Measurements from ENCODE around the gene MT1H. TPM values are rescaled to one million over a fixed set of nuclear protein-coding genes. Genes with fewer than 3 reads are reported as not detected.

The MT1H gene
- total RNA-seq, 1 experiment from 2014 or later, result not detected

DNA sequence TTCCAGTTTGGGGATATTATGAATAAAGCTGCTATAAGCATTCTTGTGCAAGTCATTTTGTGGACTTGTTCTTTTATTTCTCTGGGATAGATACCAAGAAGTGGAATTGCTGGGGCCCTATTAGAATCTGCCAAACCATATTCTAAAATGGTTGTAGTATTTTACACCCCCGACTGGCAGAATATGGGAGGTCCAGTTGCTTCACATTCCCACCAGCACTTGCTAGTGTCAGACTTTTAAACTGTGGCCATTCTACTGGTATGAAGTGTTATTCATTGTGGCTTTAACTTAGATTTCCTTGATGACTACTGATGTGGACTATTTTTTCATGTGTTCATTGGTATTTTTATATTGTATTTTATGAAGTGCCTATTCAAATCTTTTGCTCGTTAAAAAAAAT lies 42.2 kb downstream of the MT1H start:
- RAD21 ChIA-PET (ENCODE audit: low non-redundant PET in 1 of 2, low total read pairs in 2 of 2, uncharacterized antibody in 2 of 2, unreplicated experiment in 2 of 2), result no interaction called here

DNA sequence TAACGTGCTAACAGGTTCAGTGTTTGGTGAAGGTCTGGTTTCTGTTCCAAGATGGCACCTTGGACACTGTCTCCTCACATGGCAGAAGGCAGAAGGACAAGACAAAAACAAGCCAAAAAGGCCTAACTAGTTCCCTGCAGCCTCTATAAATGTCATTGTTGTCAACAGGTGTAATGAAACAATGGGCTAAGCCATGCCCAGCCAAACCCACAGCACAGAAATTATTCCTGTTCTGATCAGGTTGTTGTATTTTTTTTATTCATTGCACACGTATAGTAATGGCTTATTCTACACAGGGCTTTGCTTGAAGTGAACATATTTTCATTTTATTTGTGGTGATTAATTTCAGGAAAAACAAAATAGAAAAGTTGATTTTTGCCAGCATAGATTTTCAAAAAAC lies 44.2 kb downstream of the MT1H start:
- Histone ChIP-seq H3K27ac (ENCODE audit: low read depth, low read length) (no peak overlapping the region), H3K9me3 (ENCODE audit: control insufficient read depth in 1 of 2, insufficient read depth in 1 of 2, low read depth in 1 of 2, low read length in 2 of 2) (no peaks in the 10 kb centered on the region), H4K20me1 (ENCODE audit: insufficient read depth) (no peaks in the 10 kb centered on the region), H3K4me1 (ENCODE audit: control insufficient read depth in 1 of 2, insufficient read depth in 2 of 2, low read length in 2 of 2) (no peaks in the 10 kb centered on the region), H3K4me2 (ENCODE audit: low read length) (no peak overlapping the region), H3K9ac (ENCODE audit: low read length) (no peak overlapping the region), H3K36me3 (ENCODE audit: control insufficient read depth in 1 of 2, insufficient read depth in 2 of 2, low read length in 2 of 2) (no peaks in the 10 kb centered on the region), H3K9me2 (ENCODE audit: insufficient read depth) (no peaks in the 10 kb centered on the region), H3K4me3 (replicated peaks in 1 of 2; ENCODE audit: low read depth in 1 of 2, low read length in 2 of 2) (no peak overlapping the region), H3K79me2 (ENCODE audit: insufficient read depth, low read length) (no peaks in the 10 kb centered on the region), H3K27me3 (ENCODE audit: insufficient read depth, low read length) (no peaks in the 10 kb centered on the region), H2AFZ (ENCODE audit: low read depth, low read length, poor library complexity, severe bottlenecking) (no peak overlapping the region)
- ChIA-PET POLR2A (no interaction called here), RAD21 (ENCODE audit: low non-redundant PET in 1 of 2, low total read pairs in 2 of 2, uncharacterized antibody in 2 of 2, unreplicated experiment in 2 of 2) (interaction anchor here in 1 of 2 experiments (0.7 kb wide), 1 partner anchor 12 kb away, joined by 3 read pairs; no protein-coding TSS in a partner anchor), CTCF (no interaction called here)
- ATAC-seq (no peak), DNase-seq (ENCODE audit: low read depth, low spot score) (no peak)
- intact Hi-C loops (cut with micrococcal nuclease), result no loop called here
- BruUV-seq (replicated peaks), result no TSS peak
- no peak for TF ChIP-seq SRF (IDR thresholded peaks at IDR 0.05; ENCODE audit: low read depth)
- no peak for TF ChIP-seq EZH2phosphoT487 (IDR thresholded peaks at IDR 0.05; ENCODE audit: borderline replicate concordance)
- TF ChIP-seq JUND (IDR thresholded peaks at IDR 0.05), result no peak
- no peak for TF ChIP-seq EGR1 (IDR thresholded peaks at IDR 0.05; ENCODE audit: low read depth)
- no peak for TF ChIP-seq TCF7L2 (IDR thresholded peaks at IDR 0.05; ENCODE audit: borderline replicate concordance, extremely low read depth, insufficient read depth, insufficient read length)
- TF ChIP-seq POLR2A (IDR thresholded peaks at IDR 0.05; ENCODE audit: borderline replicate concordance, extremely low read depth, insufficient read depth, insufficient read length), result no peak
- no peak for TF ChIP-seq YY1 (IDR thresholded peaks at IDR 0.05; ENCODE audit: extremely low read depth, insufficient replicate concordance, low read depth, low read length)
- TF ChIP-seq, protein P1, sequence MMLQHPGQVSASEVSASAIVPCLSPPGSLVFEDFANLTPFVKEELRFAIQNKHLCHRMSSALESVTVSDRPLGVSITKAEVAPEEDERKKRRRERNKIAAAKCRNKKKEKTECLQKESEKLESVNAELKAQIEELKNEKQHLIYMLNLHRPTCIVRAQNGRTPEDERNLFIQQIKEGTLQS (IDR thresholded peaks at IDR 0.05), result no peak
- no peak for TF ChIP-seq ZNF274 (IDR thresholded peaks at IDR 0.05; ENCODE audit: low read depth, low read length)
- no peak for TF ChIP-seq FOSL1 (IDR thresholded peaks at IDR 0.05; ENCODE audit: low read depth)
- TF ChIP-seq CEBPB (IDR thresholded peaks at IDR 0.05; ENCODE audit: low read depth), result no peak
- no peak for TF ChIP-seq SIN3A (IDR thresholded peaks at IDR 0.05; ENCODE audit: low read depth)
- TF ChIP-seq, protein P2, sequence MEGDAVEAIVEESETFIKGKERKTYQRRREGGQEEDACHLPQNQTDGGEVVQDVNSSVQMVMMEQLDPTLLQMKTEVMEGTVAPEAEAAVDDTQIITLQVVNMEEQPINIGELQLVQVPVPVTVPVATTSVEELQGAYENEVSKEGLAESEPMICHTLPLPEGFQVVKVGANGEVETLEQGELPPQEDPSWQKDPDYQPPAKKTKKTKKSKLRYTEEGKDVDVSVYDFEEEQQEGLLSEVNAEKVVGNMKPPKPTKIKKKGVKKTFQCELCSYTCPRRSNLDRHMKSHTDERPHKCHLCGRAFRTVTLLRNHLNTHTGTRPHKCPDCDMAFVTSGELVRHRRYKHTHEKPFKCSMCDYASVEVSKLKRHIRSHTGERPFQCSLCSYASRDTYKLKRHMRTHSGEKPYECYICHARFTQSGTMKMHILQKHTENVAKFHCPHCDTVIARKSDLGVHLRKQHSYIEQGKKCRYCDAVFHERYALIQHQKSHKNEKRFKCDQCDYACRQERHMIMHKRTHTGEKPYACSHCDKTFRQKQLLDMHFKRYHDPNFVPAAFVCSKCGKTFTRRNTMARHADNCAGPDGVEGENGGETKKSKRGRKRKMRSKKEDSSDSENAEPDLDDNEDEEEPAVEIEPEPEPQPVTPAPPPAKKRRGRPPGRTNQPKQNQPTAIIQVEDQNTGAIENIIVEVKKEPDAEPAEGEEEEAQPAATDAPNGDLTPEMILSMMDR (IDR thresholded peaks at IDR 0.05 in 2 of 3, conservative IDR thresholded peaks at IDR 0.05 in 1 of 3; ENCODE audit: borderline replicate concordance in 1 of 3, insufficient read depth in 1 of 3, low read depth in 2 of 3, low read length in 2 of 3), result no peak

More for the DNA sequence above, 42.2 kb downstream of the MT1H start:
- intact Hi-C loops (cut with micrococcal nuclease), result no loop called here
- H3K36me3 ChIP-seq (ENCODE audit: control insufficient read depth in 1 of 2, insufficient read depth in 2 of 2, low read length in 2 of 2), result no peaks in the 10 kb centered on the region
- ChIA-PET POLR2A (no interaction called here), CTCF (interaction anchor here (1.2 kb wide), 1 partner anchor 10 kb away, joined by 3 read pairs; no protein-coding TSS in a partner anchor)
- H3K27ac ChIP-seq (ENCODE audit: low read depth, low read length), result no peak overlapping the region
- no peaks in the 10 kb centered on the region for H3K4me1 ChIP-seq (ENCODE audit: control insufficient read depth in 1 of 2, insufficient read depth in 2 of 2, low read length in 2 of 2)
- no peaks in the 10 kb centered on the region for H3K9me2 ChIP-seq (ENCODE audit: insufficient read depth)
- no peaks in the 10 kb centered on the region for H3K27me3 ChIP-seq (ENCODE audit: insufficient read depth, low read length)
- TF ChIP-seq YY1 (IDR thresholded peaks at IDR 0.05; ENCODE audit: extremely low read depth, insufficient replicate concordance, low read depth, low read length) (no peak), SRF (IDR thresholded peaks at IDR 0.05; ENCODE audit: low read depth) (no peak)
- TF ChIP-seq, protein P2 (IDR thresholded peaks at IDR 0.05 in 2 of 3, conservative IDR thresholded peaks at IDR 0.05 in 1 of 3; ENCODE audit: borderline replicate concordance in 1 of 3, insufficient read depth in 1 of 3, low read depth in 2 of 3, low read length in 2 of 3), result no peak
- TF ChIP-seq, protein P1 (IDR thresholded peaks at IDR 0.05), result no peak
- DNase-seq (ENCODE audit: low read depth, low spot score) (no peak), ATAC-seq (no peak)
- H3K4me3 ChIP-seq (replicated peaks in 1 of 2; ENCODE audit: low read depth in 1 of 2, low read length in 2 of 2), result no peak overlapping the region
- no TSS peak for BruUV-seq (replicated peaks)
- H4K20me1 ChIP-seq (ENCODE audit: insufficient read depth), result no peaks in the 10 kb centered on the region
- no peak overlapping the region for H2AFZ ChIP-seq (ENCODE audit: low read depth, low read length, poor library complexity, severe bottlenecking)
- no peak overlapping the region for H3K9ac ChIP-seq (ENCODE audit: low read length)
- H3K79me2 ChIP-seq (ENCODE audit: insufficient read depth, low read length), result no peaks in the 10 kb centered on the region
- no peak overlapping the region for H3K4me2 ChIP-seq (ENCODE audit: low read length)
- no peaks in the 10 kb centered on the region for H3K9me3 ChIP-seq (ENCODE audit: control insufficient read depth in 1 of 2, insufficient read depth in 1 of 2, low read depth in 1 of 2, low read length in 2 of 2)

All from HCT116 (cell line).